Measurements from ENCODE around the gene FOXP1.

DNA sequence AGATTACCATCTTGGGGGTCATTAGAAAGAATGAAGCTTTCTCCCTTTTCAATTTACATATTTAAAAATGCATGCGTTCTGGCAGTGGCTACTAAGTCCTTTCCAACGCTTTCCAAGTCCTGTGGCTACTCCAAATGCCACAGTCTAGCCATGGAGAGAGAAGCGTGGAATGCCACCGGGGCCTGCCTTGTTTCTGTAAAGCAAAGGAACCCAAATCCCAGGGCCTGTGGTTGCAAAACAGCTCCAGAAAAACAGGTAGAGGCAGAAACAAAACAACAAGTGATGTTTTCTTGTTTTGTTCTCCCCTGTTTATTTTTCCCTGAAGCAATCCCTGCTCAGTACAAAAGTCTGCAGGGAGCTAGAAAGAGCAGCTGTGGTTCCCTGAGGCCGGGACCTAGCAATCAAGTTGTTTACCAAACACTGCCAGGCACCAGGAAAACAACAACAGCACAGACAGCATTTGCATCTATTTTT is 85.5 kb downstream of the FOXP1 start:
- TF ChIP-seq, protein P1, sequence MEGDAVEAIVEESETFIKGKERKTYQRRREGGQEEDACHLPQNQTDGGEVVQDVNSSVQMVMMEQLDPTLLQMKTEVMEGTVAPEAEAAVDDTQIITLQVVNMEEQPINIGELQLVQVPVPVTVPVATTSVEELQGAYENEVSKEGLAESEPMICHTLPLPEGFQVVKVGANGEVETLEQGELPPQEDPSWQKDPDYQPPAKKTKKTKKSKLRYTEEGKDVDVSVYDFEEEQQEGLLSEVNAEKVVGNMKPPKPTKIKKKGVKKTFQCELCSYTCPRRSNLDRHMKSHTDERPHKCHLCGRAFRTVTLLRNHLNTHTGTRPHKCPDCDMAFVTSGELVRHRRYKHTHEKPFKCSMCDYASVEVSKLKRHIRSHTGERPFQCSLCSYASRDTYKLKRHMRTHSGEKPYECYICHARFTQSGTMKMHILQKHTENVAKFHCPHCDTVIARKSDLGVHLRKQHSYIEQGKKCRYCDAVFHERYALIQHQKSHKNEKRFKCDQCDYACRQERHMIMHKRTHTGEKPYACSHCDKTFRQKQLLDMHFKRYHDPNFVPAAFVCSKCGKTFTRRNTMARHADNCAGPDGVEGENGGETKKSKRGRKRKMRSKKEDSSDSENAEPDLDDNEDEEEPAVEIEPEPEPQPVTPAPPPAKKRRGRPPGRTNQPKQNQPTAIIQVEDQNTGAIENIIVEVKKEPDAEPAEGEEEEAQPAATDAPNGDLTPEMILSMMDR (IDR thresholded peaks at IDR 0.05 in 4 of 5, conservative IDR thresholded peaks at IDR 0.05 in 1 of 5), result no peak
- TF ChIP-seq POLR2A (IDR thresholded peaks at IDR 0.05), result no peak
